Astrocyte of the cerebellum (primary cell): Measurements from ENCODE around the gene HEMK1.

Experiments
- DNase-seq: peaks from one replicate; pipeline ENCODE4 v3.0.0-alpha.2; 2011; ENCODE audit warnings: low read depth
- H3K4me3 ChIP-seq: 2 replicates; pipeline ENCODE4 v1.5.1; 2011; ENCODE audit warnings: mild to moderate bottlenecking, low read depth, low read length, moderate library complexity
- CTCF ChIP-seq: IDR thresholded peaks from 2 replicates; pipeline ENCODE4 v1.5.1; 2012; ENCODE audit warnings: low read length, low read depth, moderate library complexity, mild to moderate bottlenecking; ENCODE audit errors: missing control alignments
- in situ Hi-C: cut with HindIII; loops from 2 replicates; pipeline ENCODE4 v1.10.0; 2017; ENCODE audit warnings: low sequenced_read_pairs

The HEMK1 gene

GRCh38 chr3:50587806-50588758, 18.8 kb downstream of the HEMK1 start:
- in situ Hi-C loops = no loop called here
- H3K4me3 ChIP-seq = no peak overlapping the region
- DNase-seq = no peak
- TF ChIP-seq CTCF = no peak

GRCh38 chr3:50588759-50589433, 19.6 kb downstream of the HEMK1 start:
- in situ Hi-C loops = no loop called here
- DNase-seq = no peak
- H3K4me3 ChIP-seq = no peak overlapping the region
- no peak for TF ChIP-seq CTCF

- in situ Hi-C loops = no loop called here
- no peak for TF ChIP-seq CTCF
- DNase-seq = no peak
- no peak overlapping the region for H3K4me3 ChIP-seq
Measured at GRCh38 chr3:50591196-50591741, 21.9 kb downstream of the HEMK1 start.

GRCh38 chr3:50592568-50592967, 23.2 kb downstream of the HEMK1 start:
- TF ChIP-seq CTCF = no peak
- in situ Hi-C loops = no loop called here
- H3K4me3 ChIP-seq = no peak overlapping the region

GRCh38 chr3:50594253-50594785, 25.0 kb downstream of the HEMK1 start:
- no peak overlapping the region for H3K4me3 ChIP-seq
- in situ Hi-C loops = no loop called here
- DNase-seq = no peak
- no peak for TF ChIP-seq CTCF

More at GRCh38 chr3:50592568-50592967, 23.2 kb downstream of the HEMK1 start:
- no peak for DNase-seq

- no peak for DNase-seq
- no peak for TF ChIP-seq CTCF
- in situ Hi-C loops = no loop called here
- H3K4me3 ChIP-seq = no peak overlapping the region
Measured at GRCh38 chr3:50599115-50599715, 29.9 kb downstream of the HEMK1 start.
